ENCODE results near the gene IL2RA.
"Not testable (repeated sequence)": the region's sequence is repeated elsewhere in the genome, so short reads cannot be mapped to it uniquely, and the experiment has no call there.

GRCh38 chr10:6107616-6108015 lies 45.4 kb upstream of the IL2RA start:
- TF ChIP-seq ZNF274 (IDR thresholded peaks at IDR 0.05; ENCODE audit: low read depth, low read length); CTCF (IDR thresholded peaks at IDR 0.05 in 2 of 3, conservative IDR thresholded peaks at IDR 0.05 in 1 of 3; ENCODE audit: borderline replicate concordance in 1 of 3, insufficient read depth in 1 of 3, low read depth in 2 of 3, low read length in 2 of 3); POLR2A (IDR thresholded peaks at IDR 0.05; ENCODE audit: borderline replicate concordance, extremely low read depth, insufficient read depth, insufficient read length); RAD21 (IDR thresholded peaks at IDR 0.05; ENCODE audit: low read depth); SP1 (IDR thresholded peaks at IDR 0.05; ENCODE audit: low read depth); SIN3A (IDR thresholded peaks at IDR 0.05; ENCODE audit: low read depth); SRF (IDR thresholded peaks at IDR 0.05; ENCODE audit: low read depth); JUND (IDR thresholded peaks at IDR 0.05); EZH2phosphoT487 (IDR thresholded peaks at IDR 0.05; ENCODE audit: borderline replicate concordance); POLR2AphosphoS5 (IDR thresholded peaks at IDR 0.05; ENCODE audit: low read depth, low read length); EZH2 (IDR thresholded peaks at IDR 0.05): not testable (repeated sequence)

All from HCT116 (cell line).